ENCODE data around the gene RPS10.
"Not testable (repeated sequence)": the region's sequence is repeated elsewhere in the genome, so short reads cannot be mapped to it uniquely, and the experiment has no call there.

Gene RPS10

DNA sequence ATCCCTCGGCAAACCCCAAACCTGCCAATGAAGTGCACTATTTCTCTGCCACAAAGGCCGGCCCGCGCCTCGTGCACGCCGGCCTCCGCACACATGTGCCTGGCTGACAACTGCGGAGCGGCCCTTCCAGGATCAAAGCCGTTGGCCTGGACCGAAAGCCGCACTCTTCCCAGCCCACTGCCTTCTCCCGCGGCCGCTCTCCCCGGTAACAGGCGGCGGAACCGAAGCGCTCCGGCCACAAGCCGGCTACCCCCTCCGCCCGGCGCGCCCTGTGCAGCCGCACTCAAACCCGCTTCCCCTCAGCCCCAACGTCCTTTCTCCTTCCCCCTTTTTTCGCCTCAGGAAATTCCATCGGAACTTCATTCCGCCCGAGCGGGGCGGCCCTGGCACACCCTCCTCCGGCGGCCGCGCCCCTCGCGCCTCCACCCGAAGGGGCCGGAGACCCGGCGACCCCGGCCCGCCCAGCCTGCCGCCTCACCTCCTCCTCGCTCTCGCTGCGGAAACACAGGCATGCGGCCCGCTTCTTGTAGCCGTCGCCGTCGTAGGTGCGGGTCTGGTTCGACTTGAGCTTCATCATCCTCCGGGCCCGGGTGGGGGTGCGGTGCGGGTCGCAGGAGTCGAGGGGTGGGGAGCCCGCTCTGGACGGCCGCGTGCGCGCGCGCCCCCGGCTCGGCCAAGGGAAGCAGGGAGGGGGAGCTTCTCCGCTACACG lies 33.9 kb downstream of the RPS10 start:
- DNase-seq = peak; percentile 36 to 65

DNA sequence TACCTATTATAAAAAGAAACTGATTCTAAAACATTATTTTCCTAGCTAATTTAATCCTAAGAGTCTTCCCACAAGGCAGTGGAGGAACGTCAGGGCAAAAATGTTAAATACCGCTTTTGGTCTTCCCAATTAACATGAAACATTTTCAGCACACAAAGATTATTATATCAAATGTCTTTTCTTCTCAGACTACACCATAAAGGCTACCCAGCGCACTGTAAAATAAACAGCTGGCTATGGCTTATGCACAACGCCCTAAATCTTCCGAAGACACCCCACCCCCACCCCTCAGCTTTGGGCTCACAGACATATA lies 34.4 kb downstream of the RPS10 start:
- DNase-seq = no peak

DNA sequence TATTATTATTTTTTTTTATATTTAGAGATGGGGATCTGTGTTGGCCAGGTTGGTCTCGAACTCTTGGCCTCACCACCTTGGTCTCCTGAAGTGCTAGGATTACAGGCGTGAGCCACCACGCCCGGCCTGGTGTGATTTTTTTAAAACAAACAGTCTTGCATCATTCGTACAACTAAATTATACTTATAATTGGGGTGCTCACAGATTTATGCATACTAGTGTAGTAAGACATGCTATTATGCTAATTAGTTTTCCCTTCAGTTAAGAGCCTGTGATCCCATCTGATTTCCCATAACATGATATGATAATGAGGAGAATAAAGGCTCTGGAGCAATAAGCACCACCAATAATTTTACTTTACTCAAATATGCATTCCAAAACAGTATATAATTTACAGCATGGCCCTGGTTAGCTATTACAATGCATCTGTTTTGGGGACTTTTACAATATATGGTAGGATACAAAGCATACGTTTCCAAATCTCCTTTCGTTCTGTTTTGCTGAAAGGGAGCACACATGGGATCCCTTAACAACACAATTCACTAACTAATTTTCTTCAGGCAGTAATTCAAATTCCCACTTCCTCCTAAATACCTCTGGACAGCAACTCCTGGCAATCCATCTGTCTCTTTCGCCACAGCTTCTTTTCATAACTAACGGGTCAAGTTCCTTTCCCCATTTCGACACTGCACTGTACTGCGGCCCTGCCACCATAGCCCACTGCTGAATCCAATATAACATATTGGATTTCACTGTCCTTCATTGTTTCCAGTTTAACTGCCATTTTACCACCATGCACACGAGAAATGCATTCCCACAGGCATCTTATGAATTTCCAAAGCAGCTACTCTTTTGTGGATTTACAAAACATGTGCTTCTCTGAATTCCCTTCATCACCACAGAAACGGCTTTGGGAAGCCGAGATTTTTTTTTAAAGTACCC lies 35.1 kb downstream of the RPS10 start:
- no peak for DNase-seq

DNA sequence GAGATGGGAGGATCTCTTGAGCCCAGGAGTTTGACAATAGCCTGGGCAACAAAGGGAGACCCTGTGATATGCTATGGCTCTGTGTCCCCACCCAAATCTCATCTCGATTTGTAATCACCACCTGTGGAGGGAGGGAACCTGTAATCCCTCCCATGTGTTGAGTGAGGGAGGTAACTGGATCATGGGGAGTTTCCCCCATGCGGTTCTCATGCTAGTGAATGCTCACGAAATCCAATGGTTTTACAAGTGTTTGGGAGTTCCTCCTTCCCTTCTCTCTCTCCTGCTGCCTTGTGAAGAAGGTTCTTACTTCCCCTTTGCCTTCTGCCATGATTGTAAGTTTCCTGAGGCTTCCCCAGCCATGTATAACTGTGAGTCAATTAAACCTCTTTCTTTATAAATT lies 36.8 kb downstream of the RPS10 start:
- DNase-seq = no peak

DNA sequence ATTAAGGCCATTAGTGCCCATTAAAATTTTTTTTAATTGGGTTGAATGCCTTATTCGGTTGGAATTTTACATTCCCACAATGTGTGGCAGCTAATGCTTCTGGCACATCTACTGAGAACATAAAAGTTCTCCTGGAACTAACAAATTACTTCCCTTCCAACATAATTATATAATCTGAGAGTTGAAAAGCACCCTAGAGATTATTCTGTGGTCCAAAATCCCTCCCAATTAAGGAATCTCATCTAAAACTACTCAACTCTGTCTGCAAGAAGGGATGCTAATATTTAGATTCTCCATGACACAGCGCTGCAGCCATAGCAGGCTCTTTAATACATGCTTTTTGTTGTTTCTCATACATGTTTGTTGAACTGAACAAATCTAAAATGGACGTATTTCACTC lies 37.4 kb downstream of the RPS10 start:
- no peak for DNase-seq

DNA sequence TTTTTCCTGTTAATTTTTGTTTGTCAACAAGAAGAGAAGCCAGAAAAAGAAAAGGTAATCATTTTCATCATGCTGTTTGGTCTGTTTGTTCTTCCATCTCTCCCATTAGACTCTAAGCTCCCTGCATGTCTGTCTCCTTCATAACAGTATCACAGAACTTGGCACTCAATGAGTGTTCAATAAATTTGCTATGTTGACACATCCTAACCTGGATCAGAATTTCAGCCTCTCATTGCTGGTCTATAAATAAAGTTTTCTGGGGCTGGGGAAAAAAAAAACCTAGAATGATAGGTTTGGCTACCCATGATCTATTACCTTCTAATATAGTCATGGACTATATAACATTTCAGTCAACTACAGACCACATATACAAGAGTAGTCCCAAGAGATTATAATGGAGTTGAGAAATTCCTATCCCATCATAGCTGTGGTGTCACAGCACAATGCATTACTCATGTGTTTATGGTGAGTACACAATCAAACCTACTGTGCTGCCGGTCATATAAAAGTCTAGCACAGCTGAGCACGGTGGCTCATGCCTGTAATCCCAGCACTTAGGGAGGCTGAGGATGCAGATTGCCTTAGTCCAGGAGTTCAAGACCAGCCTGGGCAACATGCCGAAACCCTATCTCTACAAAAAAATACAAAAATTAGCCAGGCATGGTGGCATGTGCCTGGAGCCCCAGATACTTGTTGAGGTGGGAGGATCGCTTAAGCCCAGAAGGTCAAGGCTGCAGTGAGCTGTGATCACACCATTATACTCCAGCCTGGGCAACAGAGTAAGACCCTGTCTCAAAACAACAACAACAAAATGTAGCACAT lies 39.3 kb downstream of the RPS10 start:
- DNase-seq = peak in 1 of 2 experiments; percentile 34

DNA sequence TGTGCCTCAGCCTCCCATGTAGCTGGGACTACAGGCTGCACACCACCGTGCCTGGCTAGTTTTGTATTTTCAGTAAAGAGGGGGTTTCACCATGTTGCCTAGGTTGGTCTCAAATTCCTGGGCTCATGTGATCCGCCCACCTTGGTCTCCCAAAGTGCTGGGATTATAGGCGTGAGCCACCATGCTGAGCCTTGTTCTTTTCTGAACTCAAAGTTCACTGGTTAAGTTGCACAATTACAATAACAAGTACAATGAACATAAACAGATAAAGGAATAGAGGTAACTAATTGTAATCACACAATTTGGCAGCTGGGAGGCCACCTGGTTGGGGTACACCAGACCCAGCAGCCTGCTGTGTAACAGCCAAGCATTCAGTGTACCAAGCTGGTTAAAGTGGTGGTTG lies 40.1 kb downstream of the RPS10 start:
- DNase-seq = no peak

DNA sequence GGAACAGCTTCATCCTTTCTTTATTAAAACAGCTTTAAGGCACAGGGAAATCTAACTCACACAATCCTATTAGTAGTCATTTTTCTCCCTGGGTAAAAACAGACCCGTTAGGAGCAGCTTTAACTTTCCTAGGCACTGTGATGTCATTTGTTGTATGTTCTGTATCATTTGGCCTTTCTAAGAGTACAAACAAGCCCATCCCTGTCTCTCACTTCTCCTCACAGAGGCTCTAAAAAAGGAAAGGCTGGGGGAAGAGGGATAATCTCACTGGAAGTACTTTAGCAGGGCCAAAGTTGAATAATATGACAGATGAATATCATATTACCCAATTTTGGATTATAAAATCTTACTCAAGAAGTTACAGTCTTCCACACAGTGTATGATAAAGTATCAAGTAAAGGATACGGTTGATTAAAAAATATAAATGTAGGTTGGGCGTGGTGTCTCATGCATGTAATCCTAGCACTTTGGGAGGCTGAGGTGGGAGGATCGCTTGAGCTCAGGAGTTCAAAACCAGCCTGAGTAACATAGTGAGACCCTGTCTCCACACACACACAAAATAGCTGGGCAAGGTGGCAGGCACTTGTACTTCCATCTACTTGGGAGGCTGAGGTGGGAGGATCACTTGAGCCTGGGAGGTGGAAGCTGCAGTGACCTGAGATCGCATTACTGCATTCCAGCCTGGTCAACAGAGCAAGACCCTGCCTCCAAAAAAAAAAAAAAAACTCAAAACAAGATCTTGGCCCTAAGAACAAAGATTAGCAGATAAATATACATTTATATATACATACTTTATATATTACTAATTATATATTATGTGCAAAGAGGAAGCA lies 41.3 kb downstream of the RPS10 start:
- no peak for DNase-seq

DNA sequence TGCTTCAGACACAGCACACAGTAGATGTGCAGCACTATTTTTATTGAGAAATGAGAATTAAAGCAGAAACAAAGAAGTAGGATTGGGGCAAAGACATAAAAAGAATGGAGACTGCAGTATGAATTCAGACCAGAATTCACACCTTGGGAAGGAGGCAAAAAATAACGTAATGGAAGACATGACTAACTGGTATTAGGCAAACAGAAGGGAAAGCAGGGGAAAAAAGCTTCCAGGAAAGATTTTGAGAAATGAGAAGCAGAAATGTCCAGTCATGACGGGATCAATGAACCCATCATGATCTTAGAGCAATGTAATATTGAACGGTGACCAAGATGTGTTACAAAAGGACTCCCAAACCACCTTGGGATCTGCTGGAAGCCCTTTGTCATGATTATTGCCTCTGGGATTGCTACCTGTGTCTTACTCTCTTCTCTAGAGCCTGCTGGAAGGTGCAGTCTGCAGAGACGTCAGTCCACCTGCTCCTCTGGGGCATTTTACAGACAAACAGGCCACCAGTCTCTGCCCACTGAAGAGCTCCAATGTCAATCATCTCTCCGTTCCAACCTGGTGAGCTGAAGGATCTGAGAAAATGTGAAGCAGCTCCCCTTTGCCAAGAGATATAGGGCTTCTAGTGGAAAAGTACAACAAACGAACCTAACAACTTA lies 42.1 kb downstream of the RPS10 start:
- DNase-seq = no peak

DNA sequence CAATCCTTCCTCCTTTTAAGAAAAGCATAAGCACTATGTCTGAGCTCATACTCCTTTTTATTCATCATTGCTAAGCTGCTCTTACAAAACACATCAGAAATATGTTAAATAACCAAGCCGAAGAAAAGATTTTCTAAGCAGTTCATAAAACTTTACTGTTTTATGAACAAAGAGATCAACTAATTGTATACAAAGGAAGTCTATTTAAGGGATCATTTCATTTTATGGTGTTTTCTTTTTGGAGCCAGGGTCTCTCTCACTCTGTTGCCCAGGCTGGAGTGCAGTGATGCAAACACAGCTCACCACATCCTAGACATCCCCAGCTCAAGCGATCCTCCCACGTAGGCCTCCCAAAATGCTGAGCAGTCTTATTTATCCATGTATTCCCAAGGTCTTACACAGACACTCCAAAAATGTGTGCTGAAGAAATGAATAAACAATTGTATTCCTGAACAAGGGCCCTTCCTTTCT lies 42.7 kb downstream of the RPS10 start:
- no peak for DNase-seq

DNA sequence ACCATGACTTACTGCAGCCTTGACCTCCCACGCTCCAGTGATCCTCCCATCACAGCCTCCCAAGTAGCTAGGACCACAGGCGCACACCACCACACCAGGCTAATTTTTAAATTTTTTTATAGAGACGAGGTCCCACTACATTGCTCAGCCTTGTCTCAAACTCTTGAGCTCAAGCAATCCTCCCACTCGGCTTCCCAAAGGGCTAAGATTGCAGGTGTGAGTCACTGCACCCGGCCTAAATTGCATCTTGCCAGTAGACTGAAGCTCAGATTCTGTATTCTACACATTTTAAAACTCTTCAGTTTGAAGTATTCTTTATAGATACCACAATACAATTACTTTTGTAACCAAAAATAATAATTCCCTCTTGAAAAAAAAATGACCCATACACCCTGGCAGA lies 44.8 kb downstream of the RPS10 start:
- DNase-seq = no peak

DNA sequence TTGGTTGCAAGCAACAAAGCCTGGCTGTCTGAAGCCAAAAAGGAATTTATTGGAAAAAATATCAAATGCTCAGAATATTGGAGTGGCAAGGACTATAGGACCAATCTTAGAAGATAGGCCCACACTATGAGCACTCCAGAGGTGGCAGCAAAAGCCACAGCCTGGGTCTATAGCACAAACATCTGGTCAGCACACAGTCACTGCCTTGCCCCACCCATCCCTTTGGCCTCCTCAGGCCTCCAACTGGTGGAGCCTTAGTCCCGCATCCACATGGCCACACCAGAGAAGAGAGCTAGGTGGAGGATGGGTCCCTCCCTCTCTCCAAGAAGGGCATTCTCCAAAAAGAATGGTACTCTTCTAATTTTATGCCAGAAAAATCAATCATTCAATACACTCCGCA lies 47.4 kb downstream of the RPS10 start:
- DNase-seq = no peak

DNA sequence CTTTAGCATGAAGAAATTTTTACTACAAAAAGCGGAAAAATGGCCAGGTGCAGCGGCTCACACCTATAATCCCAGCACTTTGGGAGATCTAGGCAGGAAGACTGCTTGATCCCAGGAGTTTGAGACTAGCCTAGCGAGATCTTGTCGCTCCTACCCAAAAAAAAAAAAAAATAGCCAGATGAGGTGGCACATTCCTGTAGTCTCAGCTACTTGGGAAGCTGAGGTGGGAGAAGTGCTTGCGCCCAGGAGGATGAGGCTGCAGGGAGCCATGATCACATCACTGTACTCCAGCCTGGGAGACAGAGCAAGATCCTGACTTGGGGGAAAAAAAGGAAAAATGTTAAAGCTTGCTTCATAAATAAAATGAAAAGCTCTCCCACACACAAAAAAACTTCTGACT lies 47.9 kb downstream of the RPS10 start:
- no peak for DNase-seq

DNA sequence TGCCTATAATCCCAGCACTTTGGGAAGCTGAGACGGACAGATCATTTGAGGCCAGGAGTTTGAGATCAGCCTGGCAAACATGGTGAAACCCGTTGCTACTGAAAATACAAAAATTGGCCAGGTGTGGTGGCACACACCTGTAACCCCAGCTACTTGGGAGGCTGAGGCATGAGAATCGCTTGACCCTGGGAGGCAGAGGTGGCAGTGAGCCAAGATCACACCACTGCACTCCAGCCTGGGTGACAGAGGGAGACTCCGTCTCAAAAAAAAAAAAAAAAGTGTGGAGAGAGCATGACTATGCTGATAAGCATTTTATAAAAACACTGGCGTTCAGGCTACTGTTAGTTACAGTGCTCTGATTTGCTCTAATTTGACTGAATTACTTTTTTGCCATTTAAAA lies 48.3 kb downstream of the RPS10 start:
- DNase-seq = not testable (repeated sequence)

DNA sequence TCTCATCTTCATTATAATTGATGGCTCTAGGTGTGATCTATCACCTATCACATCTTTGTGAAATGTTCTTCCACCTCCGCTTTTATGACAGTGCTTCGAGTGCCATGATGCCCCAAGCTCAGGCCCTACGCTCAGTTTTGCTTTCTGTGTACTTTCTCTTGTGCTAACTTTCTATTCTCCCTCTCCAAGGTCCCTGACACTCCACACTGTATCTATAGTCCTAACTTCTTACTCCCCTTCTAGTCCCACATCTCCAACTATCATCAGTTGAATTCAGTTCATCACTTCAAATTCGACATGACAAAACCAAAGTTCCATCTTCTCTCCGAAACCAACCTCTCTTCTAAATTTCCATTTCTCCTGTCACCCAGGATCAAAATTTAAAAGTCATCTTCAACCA lies 50.0 kb downstream of the RPS10 start:
- DNase-seq = no peak

DNA sequence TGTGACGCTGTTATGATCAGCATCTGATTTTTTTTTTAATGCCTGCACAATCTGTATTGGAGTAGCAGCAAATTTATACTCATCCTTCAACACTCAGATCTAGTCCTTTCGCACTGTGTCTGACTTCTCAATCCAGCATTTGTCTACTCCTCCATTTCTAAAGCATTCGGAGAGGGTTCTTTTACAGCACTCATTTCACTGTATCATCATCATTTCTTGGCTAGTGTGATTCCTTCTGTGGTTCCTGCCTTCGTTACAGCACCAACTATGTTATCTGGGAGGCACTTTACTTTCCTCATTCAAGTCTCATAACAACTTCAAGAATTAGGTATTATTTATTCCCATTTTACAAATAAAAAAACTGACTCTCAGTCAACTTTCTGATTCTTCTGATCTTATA lies 51.4 kb downstream of the RPS10 start:
- DNase-seq = no peak

DNA sequence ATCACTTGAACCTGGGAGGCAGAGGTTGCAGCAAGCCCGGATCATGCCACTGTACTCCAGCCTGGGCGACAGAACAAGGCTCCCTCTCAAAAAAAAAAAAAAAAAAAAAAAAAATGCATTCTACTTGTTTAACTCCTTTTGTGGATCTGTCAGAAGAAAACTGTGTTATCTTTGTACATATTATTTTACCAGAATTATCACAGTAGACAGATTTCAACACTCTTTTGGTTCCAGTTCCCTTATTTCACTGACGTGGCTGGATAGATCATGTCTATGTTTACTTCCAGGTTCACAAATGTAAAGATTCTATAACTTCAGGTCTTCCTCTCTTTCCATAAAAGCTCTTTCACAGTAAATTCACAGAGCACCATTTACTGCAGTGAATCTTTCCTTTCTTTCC lies 51.8 kb downstream of the RPS10 start:
- no peak for DNase-seq

DNA sequence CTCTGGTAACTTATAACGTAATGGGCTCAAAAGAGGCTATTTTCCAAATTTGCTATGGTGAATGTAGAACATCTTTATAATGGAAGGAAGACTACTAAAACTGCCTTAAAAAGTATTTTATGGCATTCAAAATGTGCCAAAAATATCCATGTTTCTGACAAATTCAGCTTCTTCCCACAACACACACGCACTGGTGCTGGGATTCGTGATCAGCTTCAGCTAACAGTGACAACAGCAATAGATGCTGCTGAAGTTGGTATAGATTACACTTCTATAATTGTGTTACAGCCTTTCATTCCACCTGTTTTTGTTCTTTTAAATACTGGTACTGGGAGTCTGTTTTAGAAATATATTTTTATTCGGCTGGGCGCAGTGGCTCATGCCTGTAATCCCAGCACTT lies 52.4 kb downstream of the RPS10 start:
- no peak for DNase-seq

DNA sequence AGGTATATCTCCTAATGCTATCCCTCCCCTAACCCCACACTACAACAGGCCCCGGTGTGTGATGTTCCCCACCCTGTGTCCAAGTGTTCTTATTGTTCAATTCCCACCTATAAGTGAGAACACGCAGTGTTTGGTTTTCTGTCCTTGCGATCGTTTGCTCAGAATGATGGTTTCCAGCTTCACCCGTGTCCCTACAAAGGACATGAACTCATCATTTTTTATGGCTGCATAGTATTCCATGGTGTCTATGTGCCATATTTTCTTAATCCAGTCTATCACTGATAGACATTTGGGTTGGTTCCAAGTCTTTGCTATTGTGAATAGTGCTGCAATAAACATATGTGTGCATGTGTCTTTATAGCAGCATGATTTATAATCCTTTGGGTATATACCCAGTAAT lies 54.0 kb downstream of the RPS10 start:
- DNase-seq = not testable (repeated sequence)

DNA sequence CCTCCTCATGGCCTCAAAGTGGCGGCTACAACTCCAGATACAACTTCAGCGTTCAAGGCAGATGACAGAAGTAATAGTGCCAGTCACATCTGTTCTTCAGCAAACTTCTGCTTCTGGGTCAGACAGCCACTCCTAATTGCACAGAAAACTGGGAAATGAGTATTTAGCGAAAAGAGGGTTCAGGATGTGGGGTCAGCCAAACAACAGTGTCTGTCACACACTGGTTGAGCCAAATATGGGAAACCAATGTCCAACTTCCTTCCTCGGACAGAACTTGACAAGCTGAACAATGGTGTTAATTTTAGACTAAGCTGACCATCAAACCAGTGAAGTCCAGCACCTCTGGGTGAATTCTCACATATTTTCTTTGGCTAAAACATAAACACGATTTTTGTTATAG lies 55.5 kb downstream of the RPS10 start:
- DNase-seq = no peak

DNA sequence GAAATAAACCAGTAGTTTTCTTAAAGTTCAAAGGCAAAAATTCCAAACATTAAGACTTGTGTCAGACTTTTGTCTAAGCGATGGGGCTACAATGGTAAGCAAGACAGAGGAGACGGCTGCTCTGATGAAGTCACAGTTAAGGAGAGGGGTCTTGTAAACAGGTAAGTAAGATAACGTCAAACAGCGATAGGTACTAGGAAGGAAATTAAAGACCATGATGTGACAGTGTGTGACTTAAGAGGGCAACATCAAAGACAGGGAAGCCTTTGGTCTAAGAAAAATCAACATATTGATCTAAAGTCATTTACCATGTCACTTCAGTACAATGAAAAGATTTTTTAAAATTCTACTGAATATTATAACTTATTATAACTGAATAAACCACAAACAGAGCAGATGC lies 56.5 kb downstream of the RPS10 start:
- no peak for DNase-seq
